Right atrium auricular region (tissue), 2 donors: Measurements from ENCODE around the gene BCKDHA. TPM values are rescaled to one million over a fixed set of nuclear protein-coding genes. Genes with fewer than 3 reads are reported as not detected.

Experiments used
- DNase-seq: peaks from one replicate; pipeline ENCODE4 v3.0.0-alpha.2; 2019; ENCODE audit warnings: low spot score
- H3K27ac ChIP-seq, 2 donors: fragments of 200-600 bp; sonication (generic); 1 replicate in 1 of 2; 2 replicates in 1 of 2; pipeline ENCODE4 v1.5.1; 2016 to 2019
- H3K27me3 ChIP-seq, 2 donors: fragments of 200-600 bp; sonication (generic); one replicate each; pipeline versions ENCODE4 v1.5.1 to v1.6.0; 2017 to 2019
- H3K36me3 ChIP-seq: fragments of 200-600 bp; sonication (generic); one replicate; pipeline ENCODE4 v1.5.1; 2016
- H3K4me1 ChIP-seq, 2 donors: fragments of 200-600 bp; sonication (generic); one replicate each; pipeline versions ENCODE4 v1.5.1 to v1.6.0; 2017 to 2019
- H3K4me3 ChIP-seq, 2 donors: fragments of 200-600 bp; sonication (generic); 1 replicate in 1 of 2; 2 replicates in 1 of 2; pipeline ENCODE4 v1.5.1; 2017 to 2019; ENCODE audit warnings: mild to moderate bottlenecking in 1 of 2, moderate library complexity in 1 of 2
- H3K9me3 ChIP-seq, 2 donors: fragments of 200-600 bp; sonication (generic); one replicate each; pipeline ENCODE4 v1.5.1; 2019
- CTCF ChIP-seq, 2 donors: fragments of 200-600 bp; sonication (generic); IDR thresholded peaks; one replicate each; pipeline ENCODE4 v1.5.1; 2019; ENCODE audit warnings: antibody characterized with exemption in 2 of 2
- total RNA-seq, 2 donors: library from RNA; depleted of rRNA; stranded (reverse); fragments of >200 nt; gene quantifications; one replicate each; pipeline ENCODE4 v1.1.0, GENCODE V29; 2016

Gene BCKDHA
- total RNA-seq, 2 donors from 2014 or later, result 65.2 to 77.6 TPM

GRCh38 chr19:41371541-41371940, 26.1 kb upstream of the BCKDHA start:
- H3K27ac ChIP-seq, result no peak overlapping the region
- H3K27me3 ChIP-seq, result no peaks in the 10 kb centered on the region
- no peak for TF ChIP-seq CTCF (IDR thresholded peaks at IDR 0.05)

GRCh38 chr19:41372501-41372900, 25.1 kb upstream of the BCKDHA start:
- no peak for DNase-seq
- no peaks in the 10 kb centered on the region for H3K9me3 ChIP-seq
- H3K27ac ChIP-seq, result no peak overlapping the region
- no peak overlapping the region for H3K4me3 ChIP-seq
- H3K36me3 ChIP-seq, result no peaks in the 10 kb centered on the region
- no peak for TF ChIP-seq CTCF (IDR thresholded peaks at IDR 0.05)
- H3K27me3 ChIP-seq, result no peaks in the 10 kb centered on the region
- peaks cover 0 to 35% of the 10 kb centered on the region in 2 donors for H3K4me1 ChIP-seq

More at GRCh38 chr19:41371541-41371940, 26.1 kb upstream of the BCKDHA start:
- H3K9me3 ChIP-seq, result no peaks in the 10 kb centered on the region
- H3K36me3 ChIP-seq, result no peaks in the 10 kb centered on the region
- DNase-seq, result no peak
- no peak overlapping the region for H3K4me3 ChIP-seq
- peaks cover 0 to 30% of the 10 kb centered on the region in 2 donors for H3K4me1 ChIP-seq

GRCh38 chr19:41373993-41374392, 23.6 kb upstream of the BCKDHA start:
- peak overlapping the region in 1 of 2 donors; percentile 15 for H3K27ac ChIP-seq
- H3K27me3 ChIP-seq, result no peaks in the 10 kb centered on the region
- H3K4me1 ChIP-seq, result peaks cover 0 to 29% of the 10 kb centered on the region in 2 donors
- peak; percentile 79 for DNase-seq
- no peaks in the 10 kb centered on the region for H3K36me3 ChIP-seq
- no peak for TF ChIP-seq CTCF (IDR thresholded peaks at IDR 0.05)
- H3K4me3 ChIP-seq, result no peak overlapping the region
- H3K9me3 ChIP-seq, result no peaks in the 10 kb centered on the region

DNA sequence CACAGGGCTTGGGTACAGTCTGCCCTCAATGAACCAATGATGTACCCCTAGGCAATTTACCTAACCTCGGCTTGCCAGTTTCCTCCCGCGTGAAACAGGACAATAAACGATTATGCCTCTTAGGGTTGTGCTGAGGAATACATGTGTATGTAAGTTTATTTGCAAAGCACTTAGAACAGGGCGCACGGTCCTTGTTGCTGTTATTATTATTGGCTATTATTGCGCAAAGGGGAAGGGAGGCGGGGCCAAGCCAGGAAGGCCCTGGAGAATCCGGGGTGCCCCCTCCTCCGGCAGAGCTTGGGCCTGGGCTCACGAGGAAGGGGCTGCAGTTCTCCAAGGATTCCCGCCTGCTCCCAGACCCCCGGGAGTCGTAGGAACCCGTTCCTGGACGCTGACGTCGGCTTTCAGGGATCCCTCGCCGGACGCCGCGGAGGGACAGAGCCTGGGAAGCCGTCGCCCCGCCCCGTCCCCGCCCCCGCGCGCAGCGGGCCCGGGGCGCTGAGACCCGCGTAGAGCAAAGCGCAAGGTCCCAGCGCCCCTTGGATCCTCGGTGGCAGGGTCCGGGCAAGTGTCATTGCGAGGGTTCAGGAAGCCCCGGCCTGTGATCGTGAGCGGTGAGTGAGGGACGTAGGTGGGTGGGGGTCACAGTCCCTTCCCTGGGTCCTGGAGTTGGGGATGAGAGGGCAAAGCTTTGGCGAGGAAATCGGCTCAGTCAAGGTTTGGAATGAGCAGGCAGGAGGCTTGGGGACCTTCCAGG, 21.2 kb upstream of the BCKDHA start, which contains the start of gene TMEM91:
Gene TMEM91, plus strand, starts transcription at position 293 of the 757 bp plus-strand sequence. CDS start 1,777 bp downstream, outside the sequence.
- Histone ChIP-seq H3K36me3 (no peaks in the 10 kb centered on the region), H3K27ac (peak within 1 kb of the TSS; percentile 68 to 82), H3K4me3 (peak within 1 kb of the TSS; percentile 60 to 67), H3K27me3 (no peaks in the 10 kb centered on the region), H3K9me3 (no peaks in the 10 kb centered on the region), H3K4me1 (peaks cover 0 to 29% of the 10 kb centered on the region in 2 donors)
- no peak for DNase-seq
- TF ChIP-seq CTCF (IDR thresholded peaks at IDR 0.05), result no peak

DNA sequence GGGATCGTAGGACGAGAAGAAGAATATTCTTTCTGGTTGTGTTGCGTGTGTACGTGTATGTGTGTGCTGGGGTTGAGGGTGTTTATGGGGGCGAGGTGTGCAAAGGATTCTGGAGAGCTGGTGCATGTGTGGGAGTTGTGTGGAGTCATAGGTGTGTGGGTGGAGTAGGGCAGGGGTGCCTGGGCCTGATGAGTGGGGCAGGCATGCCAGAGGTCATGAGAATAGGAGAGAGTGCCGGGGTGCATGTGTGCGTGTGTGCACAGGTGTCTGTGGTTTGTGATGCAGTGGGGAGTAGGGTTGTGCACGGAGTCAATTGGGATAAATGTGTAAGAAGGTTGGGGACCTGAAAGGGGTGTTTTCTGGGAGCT, 20.6 kb upstream of the BCKDHA start:
- H3K9me3 ChIP-seq, result no peaks in the 10 kb centered on the region
- TF ChIP-seq CTCF (IDR thresholded peaks at IDR 0.05), result no peak
- H3K27me3 ChIP-seq, result no peaks in the 10 kb centered on the region
- H3K36me3 ChIP-seq, result no peaks in the 10 kb centered on the region
- no peak for DNase-seq
- H3K4me3 ChIP-seq, result peak overlapping the region; percentile 60 to 67
- H3K27ac ChIP-seq, result peak overlapping the region; percentile 68 to 82
- H3K4me1 ChIP-seq, result peaks cover 0 to 29% of the 10 kb centered on the region in 2 donors
